ENCODE measurements around the gene CAV3.

CAV3 gene

GRCh38 chr3:8752832-8753231, 19.2 kb downstream of the CAV3 start:
- POLR2A ChIA-PET = no interaction called here
- CTCF ChIA-PET = interaction anchor here (1.6 to 3.0 kb wide), 2 partner anchors 9 to 17 kb away, joined by 4 to 23 read pairs; partner anchors contain the start of gene OXTR
- no peak for DNase-seq (ENCODE audit: extremely low spot score)
- TF ChIP-seq CTCF (IDR thresholded peaks at IDR 0.05; ENCODE audit: control extremely low read depth, extremely low read depth, low read depth, missing control alignments) = no peak

GRCh38 chr3:8755097-8755496, 21.5 kb downstream of the CAV3 start:
- TF ChIP-seq CTCF (IDR thresholded peaks at IDR 0.05; ENCODE audit: control extremely low read depth, extremely low read depth, low read depth, missing control alignments) = no peak
- no peak for DNase-seq (ENCODE audit: extremely low spot score)
- CTCF ChIA-PET = interaction anchor here (0.6 to 3.2 kb wide), 4 partner anchors 9 to 14 kb away, joined by 3 to 17 read pairs (median 6); partner anchors contain the start of gene OXTR
- POLR2A ChIA-PET = no interaction called here

- POLR2A ChIA-PET = no interaction called here
- TF ChIP-seq CTCF (IDR thresholded peaks at IDR 0.05; ENCODE audit: control extremely low read depth, extremely low read depth, low read depth, missing control alignments) = no peak
- CTCF ChIA-PET = interaction anchor here (0.6 to 3.2 kb wide), 4 partner anchors 9 to 14 kb away, joined by 3 to 17 read pairs (median 6); partner anchors contain the start of gene OXTR
- no peak for DNase-seq (ENCODE audit: extremely low spot score)
Observed at GRCh38 chr3:8755564-8756237, 22.1 kb downstream of the CAV3 start.

GRCh38 chr3:8756671-8757070, 23.1 kb downstream of the CAV3 start:
- TF ChIP-seq CTCF (IDR thresholded peaks at IDR 0.05; ENCODE audit: control extremely low read depth, extremely low read depth, low read depth, missing control alignments) = no peak
- POLR2A ChIA-PET = no interaction called here
- CTCF ChIA-PET = interaction anchor here (3.2 kb wide), 1 partner anchor 13 kb away, joined by 17 read pairs; the partner anchor contains the start of gene OXTR
- no peak for DNase-seq (ENCODE audit: extremely low spot score)

GRCh38 chr3:8757551-8758518, 24.2 kb downstream of the CAV3 start:
- TF ChIP-seq CTCF (IDR thresholded peaks at IDR 0.05; ENCODE audit: control extremely low read depth, extremely low read depth, low read depth, missing control alignments) = no peak
- ChIA-PET CTCF (interaction anchor here (3.9 kb wide), 1 partner anchor 12 kb away, joined by 33 read pairs; the partner anchor contains the start of gene OXTR), POLR2A (no interaction called here)
- no peak for DNase-seq (ENCODE audit: extremely low spot score)

GRCh38 chr3:8759038-8759707, 25.6 kb downstream of the CAV3 start:
- ChIA-PET CTCF (interaction anchor here (1.0 to 3.9 kb wide), 4 partner anchors 8 to 95 kb away, joined by 4 to 33 read pairs (median 4); partner anchors contain the start of gene OXTR), POLR2A (no interaction called here)
- TF ChIP-seq CTCF (IDR thresholded peaks at IDR 0.05; ENCODE audit: control extremely low read depth, extremely low read depth, low read depth, missing control alignments) = no peak
- no peak for DNase-seq (ENCODE audit: extremely low spot score)
